Stimulated activated CD4-positive, alpha-beta T cell treated with anti-CD3 and anti-CD28 coated beads, Interleukin-15, amount 100 ng/mL, for 48 hours (primary cell): ENCODE results near the gene ACP1.
"Not testable (repeated sequence)": the region's sequence is repeated elsewhere in the genome, so short reads cannot be mapped to it uniquely, and the experiment has no call there.

Source experiments
- DNase-seq, 2 donors: peaks; one replicate each; pipeline ENCODE4 v3.0.0-alpha.2; 2020; ENCODE audit warnings: low read depth in 2 of 2

The ACP1 gene

GRCh38 chr2:310994-311393 lies 46.2 kb downstream of the ACP1 start:
- DNase-seq: no peak

GRCh38 chr2:313991-314390 lies 49.2 kb downstream of the ACP1 start:
- no peak for DNase-seq

- DNase-seq: no peak
These were observed 50.0 kb downstream of the ACP1 start for GRCh38 chr2:314561-315336.

GRCh38 chr2:315925-316324 lies 51.2 kb downstream of the ACP1 start:
- not testable (repeated sequence) for DNase-seq

DNA sequence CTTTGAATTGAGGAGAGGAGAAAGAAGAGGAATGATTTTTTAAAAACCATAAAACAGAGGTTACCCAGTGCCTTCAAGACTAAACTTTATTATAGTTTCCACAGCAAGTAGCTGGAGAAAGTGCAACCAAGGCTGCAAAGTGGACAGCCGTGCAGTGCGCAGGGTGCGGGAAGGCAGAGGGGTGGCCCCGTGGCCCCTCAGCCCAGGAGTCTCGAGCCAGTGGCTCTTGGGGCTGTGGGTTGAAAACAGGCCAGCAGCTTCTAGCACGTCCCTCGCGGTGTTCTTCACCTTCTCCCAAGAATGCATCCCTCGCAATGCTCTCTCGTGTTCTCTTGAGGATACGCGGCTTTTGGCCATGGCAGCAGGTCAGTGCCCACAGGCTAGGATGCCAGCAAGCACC lies 51.6 kb downstream of the ACP1 start:
- no peak for DNase-seq

- DNase-seq: peak in 1 of 2 donors; percentile 27
These were observed 53.0 kb downstream of the ACP1 start for GRCh38 chr2:317501-318424.

- DNase-seq: no peak
These were observed 54.4 kb downstream of the ACP1 start for GRCh38 chr2:319059-319600.

DNA sequence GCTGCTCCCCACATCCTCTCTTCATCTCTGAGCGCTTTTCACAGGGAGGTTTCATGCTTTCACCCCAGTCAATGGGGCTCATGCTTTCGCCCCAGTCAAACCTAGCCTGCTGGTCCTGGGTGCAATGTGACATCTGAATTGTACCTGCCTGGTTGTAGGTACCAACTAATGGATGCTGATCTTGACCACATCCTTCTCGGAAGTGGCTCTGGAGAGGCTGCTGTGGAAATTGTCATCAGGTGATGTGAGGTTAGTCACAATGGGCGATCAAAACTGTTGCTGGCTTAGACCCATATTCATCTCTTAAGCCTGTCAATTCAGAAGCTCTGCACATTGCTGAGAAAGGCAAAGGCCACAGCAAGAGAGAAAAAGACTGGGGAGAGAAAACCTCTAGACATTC lies 55.8 kb downstream of the ACP1 start:
- no peak for DNase-seq

GRCh38 chr2:322326-322725 lies 57.6 kb downstream of the ACP1 start:
- DNase-seq: no peak

DNA sequence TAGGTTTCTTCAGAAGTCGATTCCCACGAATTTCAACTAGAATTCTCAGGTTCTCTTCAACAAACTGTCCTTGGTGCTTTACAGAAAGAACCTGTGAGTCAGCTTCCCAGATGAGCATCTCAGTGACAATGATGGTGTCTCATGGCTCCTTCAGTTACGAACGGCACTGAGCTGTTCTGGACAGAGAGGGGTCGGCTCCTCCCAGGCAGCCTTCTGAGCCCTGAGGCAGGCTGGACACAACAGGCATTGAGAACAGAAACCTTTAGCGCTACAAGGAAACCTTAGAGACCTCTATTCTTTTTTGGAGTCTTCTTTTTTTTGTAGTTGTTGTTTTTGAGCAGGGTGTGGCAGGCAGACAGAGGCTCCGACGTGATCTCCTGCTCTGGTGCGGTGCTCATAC lies 58.3 kb downstream of the ACP1 start:
- DNase-seq: no peak
